PC-3 (cell line): ENCODE results near the gene LGI4. TPM values are rescaled to one million over a fixed set of nuclear protein-coding genes. Genes with fewer than 3 reads are reported as not detected.

Source experiments
- ATAC-seq: fragments of 200-7000 bp; cut with Tn5 transposase; 2 replicates; pipeline ENCODE4 v1.9.1; 2020; ENCODE audit warnings: mild to moderate bottlenecking, moderate library complexity
- BruUV-seq: library from RNA; stranded (reverse); fragments of 400-500 nt; replicated peaks from 2 replicates; lab custom pipeline; 2021; lab: Mats Ljungman, UMichigan
- CTCF ChIA-PET: fragments of 300-600 bp; sonication (Branson Sonifier 250); formaldehyde crosslinking; loops from one replicate; lab custom pipeline; 2022; ENCODE audit warnings: antibody characterized with exemption; lab: Charles Lee
- POLR2A ChIA-PET: fragments of 300-600 bp; sonication (Branson Sonifier 250); formaldehyde crosslinking; loops from one replicate; lab custom pipeline; 2022; ENCODE audit warnings: antibody characterized with exemption; ENCODE audit not compliant: unreplicated experiment; lab: Charles Lee
- DNase-seq: peaks from one replicate; pipeline ENCODE4 v3.0.0-alpha.2; 2015
- H2AFZ ChIP-seq: fragments of 300-600 bp; sonication (generic); 2 replicates; pipeline ENCODE4 v1.6.0; 2016; ENCODE audit warnings: antibody characterized with exemption, low read length
- H3F3A ChIP-seq: fragments of 300-600 bp; sonication (generic); one replicate; pipeline ENCODE4 v1.6.0; 2017; ENCODE audit warnings: antibody characterized with exemption, low read length, control low read depth, mild to moderate bottlenecking; ENCODE audit not compliant: unreplicated experiment
- H3K27ac ChIP-seq: fragments of 300-600 bp; sonication (generic); 2 replicates; pipeline ENCODE4 v1.5.1; 2016; ENCODE audit warnings: mild to moderate bottlenecking, low read length
- H3K27me3 ChIP-seq: fragments of 300-600 bp; sonication (generic); 2 replicates; pipeline ENCODE4 v1.6.1; 2016; ENCODE audit warnings: low read length, mixed read lengths
- H3K36me3 ChIP-seq: fragments of 300-600 bp; sonication (generic); 2 replicates; pipeline ENCODE4 v1.6.1; 2016; ENCODE audit warnings: low read depth, mixed run types, low read length, mixed read lengths
- H3K4me1 ChIP-seq: fragments of 300-600 bp; sonication (generic); 2 replicates; pipeline ENCODE4 v1.5.1; 2016; ENCODE audit warnings: low read length; ENCODE audit not compliant: insufficient read depth
- H3K4me2 ChIP-seq: fragments of 300-600 bp; sonication (generic); 2 replicates; pipeline ENCODE4 v1.6.0; 2016; ENCODE audit warnings: low read length
- H3K4me3 ChIP-seq: fragments of 300-600 bp; sonication (generic); 2 replicates; pipeline ENCODE4 v1.5.1; 2016; ENCODE audit warnings: mild to moderate bottlenecking, low read length, mixed read lengths
- H3K79me2 ChIP-seq: fragments of 300-600 bp; sonication (generic); 2 replicates; pipeline ENCODE4 v1.6.1; 2017; ENCODE audit warnings: low read length, mixed read lengths
- H3K9ac ChIP-seq: fragments of 300-600 bp; sonication (generic); 2 replicates; pipeline ENCODE4 v1.6.0; 2016; ENCODE audit warnings: mild to moderate bottlenecking, low read length
- H3K9me2 ChIP-seq: fragments of 300-600 bp; sonication (generic); replicated peaks from 2 replicates; pipeline ENCODE4 v1.6.1; 2016; ENCODE audit warnings: mixed run types, low read length, mixed read lengths
- H3K9me3 ChIP-seq: fragments of 300-600 bp; sonication (generic); 2 replicates; pipeline ENCODE4 v1.6.1; 2016; ENCODE audit warnings: low read length, mixed read lengths
- H4K20me1 ChIP-seq: fragments of 300-600 bp; sonication (generic); 2 replicates; pipeline ENCODE4 v1.6.1; 2016; ENCODE audit warnings: low read length, mixed read lengths
- CTCF ChIP-seq: fragments of 300-600 bp; sonication (generic); conservative IDR thresholded peaks from 2 replicates; pipeline ENCODE4 v1.5.1; 2017; ENCODE audit warnings: antibody characterized with exemption, low read depth, mild to moderate bottlenecking, low read length
- EZH2 ChIP-seq: fragments of 300-600 bp; sonication (generic); IDR thresholded peaks from one replicate; pipeline ENCODE4 v1.6.1; 2017; ENCODE audit warnings: antibody characterized with exemption, mild to moderate bottlenecking, low read length; ENCODE audit not compliant: unreplicated experiment
- EZH2phosphoT487 ChIP-seq: fragments of 300-600 bp; sonication (generic); IDR thresholded peaks from 2 replicates; pipeline ENCODE4 v1.6.1; 2018; ENCODE audit warnings: mild to moderate bottlenecking, antibody characterized with exemption, low read length, borderline replicate concordance
- intact Hi-C: fragments of 100-400 bp; cut with micrococcal nuclease; formaldehyde crosslinking; loops from 2 replicates; pipeline ENCODE4 v1.9.0; 2023
- total RNA-seq: library from RNA; depleted of rRNA; stranded (reverse); fragments of >200 nt; gene quantifications from 2 replicates; pipeline ENCODE4 v1.2.3, GENCODE V29; 2014

Gene LGI4
- total RNA-seq, 1 experiment from 2014 or later: 0.22 TPM

GRCh38 chr19:35151273-35152065 lies 16.6 kb upstream of the LGI4 start:
- Histone ChIP-seq H3K9me2 (no peaks in the 10 kb centered on the region), H3F3A (no peaks in the 10 kb centered on the region), H3K4me2 (no peak overlapping the region), H3K9me3 (no peaks in the 10 kb centered on the region), H3K27me3 (no peaks in the 10 kb centered on the region), H4K20me1 (peaks cover 12% of the 10 kb centered on the region; the same call in 1 of the 2 replicates), H2AFZ (no peak overlapping the region), H3K79me2 (peaks cover 20% of the 10 kb centered on the region), H3K9ac (no peak overlapping the region), H3K27ac (no peak overlapping the region), H3K36me3 (no peaks in the 10 kb centered on the region), H3K4me1 (peaks cover 14% of the 10 kb centered on the region), H3K4me3 (no peak overlapping the region)
- ChIA-PET POLR2A (no interaction called here), CTCF (no interaction called here)
- ATAC-seq (no peak), DNase-seq (no peak)
- intact Hi-C loops: no loop called here
- BruUV-seq: no TSS peak
- TF ChIP-seq CTCF (no peak), EZH2phosphoT487 (no peak), EZH2 (no peak)

DNA sequence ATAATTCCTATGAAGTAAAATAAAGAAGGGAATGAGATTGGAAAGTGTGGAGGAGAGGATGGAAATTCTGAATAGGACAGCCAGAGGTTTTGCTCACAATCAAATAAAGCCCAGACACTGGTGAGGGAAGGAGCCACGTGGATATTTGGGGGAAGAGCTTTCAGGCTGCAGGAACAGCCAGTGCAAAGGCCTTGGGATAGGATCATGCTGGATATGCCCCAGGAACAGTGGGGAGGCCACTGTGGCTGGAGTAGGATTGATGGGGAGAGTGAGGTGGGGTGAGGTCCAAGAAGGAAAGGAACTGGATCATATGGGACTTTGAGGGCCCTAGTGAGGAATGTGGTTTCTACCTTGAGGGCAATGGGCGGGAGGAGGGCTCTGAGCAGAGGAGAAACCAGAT lies 15.6 kb upstream of the LGI4 start:
- H3K4me2 ChIP-seq: no peak overlapping the region
- H3K4me1 ChIP-seq: peaks cover 5% of the 10 kb centered on the region; the same call in 1 of the 2 replicates
- no TSS peak for BruUV-seq
- H3K27ac ChIP-seq: no peak overlapping the region
- no peak overlapping the region for H3K9ac ChIP-seq
- no peak for DNase-seq
- H3K9me3 ChIP-seq: no peaks in the 10 kb centered on the region
- ChIA-PET POLR2A (no interaction called here), CTCF (no interaction called here)
- peaks cover 1% of the 10 kb centered on the region; the same call in 1 of the 2 replicates for H4K20me1 ChIP-seq
- H3K9me2 ChIP-seq: no peaks in the 10 kb centered on the region
- H3K4me3 ChIP-seq: no peak overlapping the region
- no peaks in the 10 kb centered on the region for H3K27me3 ChIP-seq
- no peaks in the 10 kb centered on the region for H3K36me3 ChIP-seq
- no peak for ATAC-seq
- intact Hi-C loops: no loop called here
- H3K79me2 ChIP-seq: peaks cover 10% of the 10 kb centered on the region
- H2AFZ ChIP-seq: no peak overlapping the region
- TF ChIP-seq EZH2phosphoT487 (no peak), CTCF (no peak)
- no peaks in the 10 kb centered on the region for H3F3A ChIP-seq

GRCh38 chr19:35149463-35149862 lies 14.6 kb upstream of the LGI4 start:
- Histone ChIP-seq H3K9me3 (no peaks in the 10 kb centered on the region), H3K27me3 (no peaks in the 10 kb centered on the region), H2AFZ (no peak overlapping the region), H3K4me2 (no peak overlapping the region), H3K4me1 (0 out of 2 replicates have a peak, but pooled peaks cover 8% of the 10 kb centered on the region), H3K4me3 (no peak overlapping the region), H3K36me3 (no peaks in the 10 kb centered on the region), H3F3A (no peaks in the 10 kb centered on the region), H3K9ac (no peak overlapping the region), H3K27ac (no peak overlapping the region), H3K79me2 (peaks cover under 1% of the 10 kb centered on the region; the same call in 1 of the 2 replicates), H3K9me2 (no peaks in the 10 kb centered on the region), H4K20me1 (no peaks in the 10 kb centered on the region)
- intact Hi-C loops: loop anchor here (10.0 kb wide), 1 partner anchor 95 kb away; the partner anchor contains the start of gene LSR
- no peak for TF ChIP-seq EZH2
- TF ChIP-seq EZH2phosphoT487: no peak
- TF ChIP-seq CTCF: no peak
- BruUV-seq: no TSS peak
- DNase-seq (no peak), ATAC-seq (no peak)
- CTCF ChIA-PET: no interaction called here
- POLR2A ChIA-PET: no interaction called here
